HFFc6 (cell line): ENCODE measurements around the gene SERP1. TPM values are rescaled to one million over a fixed set of nuclear protein-coding genes. Genes with fewer than 3 reads are reported as not detected.
A peak's percentile ranks its signal among the peaks of the same experiment; 100 is the strongest.
"Not testable (repeated sequence)": the region's sequence is repeated elsewhere in the genome, so short reads cannot be mapped to it uniquely, and the experiment has no call there.

ENCODE experiments used
- DNase-seq: peaks from one replicate; pipeline ENCODE4 v3.0.0-alpha.2; 2018
- H3K27ac Mint-ChIP-seq: 2 replicates; pipeline ENCODE4 v1.8.0; 2020; ENCODE audit warnings: mild to moderate bottlenecking, mixed read lengths
- H3K27me3 Mint-ChIP-seq: 2 replicates; pipeline ENCODE4 v1.8.0; 2021; ENCODE audit warnings: mild to moderate bottlenecking, moderate library complexity, mixed read lengths; ENCODE audit not compliant: insufficient read depth
- H3K36me3 Mint-ChIP-seq: 2 replicates; pipeline ENCODE4 v1.8.0; 2021; ENCODE audit warnings: low read depth, mixed read lengths
- H3K4me1 Mint-ChIP-seq: 2 replicates; pipeline ENCODE4 v1.8.0; 2020; ENCODE audit warnings: low read depth, mixed read lengths
- H3K4me3 Mint-ChIP-seq: 2 replicates; pipeline ENCODE4 v1.8.0; 2020; ENCODE audit warnings: mild to moderate bottlenecking, moderate library complexity, mixed read lengths
- H3K9me3 Mint-ChIP-seq: 2 replicates; pipeline ENCODE4 v1.8.0; 2020; ENCODE audit warnings: mild to moderate bottlenecking, mixed read lengths
- CTCF ChIP-seq: fragments of 200-600 bp; sonication (generic); IDR thresholded peaks from 2 replicates; pipeline ENCODE4 v1.5.0; 2021; ENCODE audit warnings: antibody characterized with exemption, mild to moderate bottlenecking
- total RNA-seq, 6 experiments: library from RNA; stranded (reverse); fragmentation: NEBNext Ultra II Directional; extraction: Animal tissue kit (Norgen Biotek cat#: 25700); gene quantifications; 2 replicates in 1 of 6; 3 replicates in 5 of 6; pipeline ENCODE4 v1.2.3, GENCODE V29; 2021

The SERP1 gene
- total RNA-seq, 6 experiments from 2014 or later: 108 to 122 (median 112) TPM

- Mint-ChIP-seq H3K4me1 (peaks cover 19% of the 10 kb centered on the region), H3K27ac (no peak overlapping the region), H3K9me3 (peaks cover 5% of the 10 kb centered on the region; the same call in 1 of the 2 replicates), H3K4me3 (no peak overlapping the region), H3K36me3 (peaks cover 7% of the 10 kb centered on the region; the same call in 1 of the 2 replicates), H3K27me3 (no peaks in the 10 kb centered on the region; the same call in 1 of the 2 replicates)
- no peak for TF ChIP-seq CTCF
- no peak for DNase-seq
Observed at GRCh38 chr3:150511122-150511821, 35.0 kb downstream of the SERP1 start.

- no peaks in the 10 kb centered on the region; the same call in 1 of the 2 replicates for H3K27me3 Mint-ChIP-seq
- DNase-seq: no peak
- no peak for TF ChIP-seq CTCF
- no peak overlapping the region for H3K4me3 Mint-ChIP-seq
- peaks cover 5% of the 10 kb centered on the region; the same call in 1 of the 2 replicates for H3K9me3 Mint-ChIP-seq
- peaks cover 12% of the 10 kb centered on the region for H3K4me1 Mint-ChIP-seq
- H3K27ac Mint-ChIP-seq: no peak overlapping the region
- no peaks in the 10 kb centered on the region for H3K36me3 Mint-ChIP-seq
Observed at GRCh38 chr3:150509780-150510179, 36.5 kb downstream of the SERP1 start.

- Mint-ChIP-seq H3K27ac (no peak overlapping the region), H3K4me1 (peaks cover 12% of the 10 kb centered on the region)
Observed at GRCh38 chr3:150508401-150508800, 37.9 kb downstream of the SERP1 start.

DNA sequence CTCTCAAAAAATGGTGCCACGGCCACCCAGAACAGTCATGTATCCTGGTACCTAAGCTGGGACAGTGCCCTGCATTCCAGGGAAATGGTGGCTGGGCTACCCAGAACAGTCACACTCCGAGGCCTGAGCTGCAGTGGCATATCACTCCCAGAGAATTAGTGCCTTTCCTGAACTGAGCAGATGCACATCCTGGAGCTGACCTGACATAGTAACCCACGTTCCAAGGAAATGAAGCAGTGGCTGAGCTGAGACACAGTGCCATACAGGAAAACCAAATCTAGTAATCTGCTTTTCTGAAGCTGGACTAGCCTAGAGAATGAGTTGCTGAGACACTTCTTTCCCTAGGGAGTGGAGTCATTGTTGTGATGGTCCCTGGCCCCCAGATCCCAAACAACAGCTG lies 41.8 kb downstream of the SERP1 start:
- no peak for TF ChIP-seq CTCF

More at GRCh38 chr3:150508401-150508800, 37.9 kb downstream of the SERP1 start:
- no peaks in the 10 kb centered on the region for H3K36me3 Mint-ChIP-seq
- peaks cover 4% of the 10 kb centered on the region for H3K27me3 Mint-ChIP-seq
- H3K9me3 Mint-ChIP-seq: peaks cover 5% of the 10 kb centered on the region; the same call in 1 of the 2 replicates
- H3K4me3 Mint-ChIP-seq: no peak overlapping the region
- no peak for TF ChIP-seq CTCF
- DNase-seq: no peak

GRCh38 chr3:150503402-150504099 lies 42.7 kb downstream of the SERP1 start:
- Mint-ChIP-seq H3K36me3 (peaks cover 12% of the 10 kb centered on the region), H3K27me3 (peaks cover 8% of the 10 kb centered on the region), H3K9me3 (peaks cover 20% of the 10 kb centered on the region), H3K27ac (no peak overlapping the region), H3K4me3 (no peak overlapping the region), H3K4me1 (peaks cover 5% of the 10 kb centered on the region)
- TF ChIP-seq CTCF: peak; percentile 24; the same call in 1 of the 2 replicates
- DNase-seq: no peak

More for the DNA sequence above, 41.8 kb downstream of the SERP1 start:
- Mint-ChIP-seq H3K36me3 (peaks cover 12% of the 10 kb centered on the region), H3K4me1 (no peaks in the 10 kb centered on the region), H3K27ac (no peak overlapping the region), H3K9me3 (peaks cover 20% of the 10 kb centered on the region), H3K27me3 (peaks cover 8% of the 10 kb centered on the region), H3K4me3 (no peak overlapping the region)
- no peak for DNase-seq

GRCh38 chr3:150500960-150501359 lies 45.3 kb downstream of the SERP1 start:
- Mint-ChIP-seq H3K36me3 (peaks cover 12% of the 10 kb centered on the region), H3K4me1 (peaks cover 28% of the 10 kb centered on the region), H3K9me3 (peaks cover 15% of the 10 kb centered on the region)
- DNase-seq, H3K27ac Mint-ChIP-seq, H3K27me3 Mint-ChIP-seq, H3K4me3 Mint-ChIP-seq: not testable (repeated sequence)
